Ovary (tissue), 9 donors: ENCODE results near the gene NPHP4. TPM values are rescaled to one million over a fixed set of nuclear protein-coding genes. Genes with fewer than 3 reads are reported as not detected.

Experiments used
- DNase-seq, 5 donors: peaks; one replicate each; pipeline ENCODE4 v3.0.0-alpha.2; 2019 to 2020
- H3K27ac ChIP-seq, 2 donors: fragments of 200-600 bp; one replicate each; pipeline versions ENCODE4 v1.5.1 to v1.8.0; 2019 to 2022
- H3K27me3 ChIP-seq: fragments of 200-600 bp; one replicate; pipeline ENCODE4 v1.8.0; 2022
- H3K36me3 ChIP-seq: fragments of 200-600 bp; sonication (generic); one replicate; pipeline ENCODE4 v1.5.1; 2019
- H3K4me1 ChIP-seq: one replicate; pipeline ENCODE4 v1.8.1; 2013; ENCODE audit warnings: mild to moderate bottlenecking, moderate library complexity; ENCODE audit not compliant: insufficient read depth
- H3K4me3 ChIP-seq: fragments of 200-600 bp; sonication (generic); one replicate; pipeline ENCODE4 v1.5.1; 2017
- H3K9me3 ChIP-seq, 2 donors: fragments of 200-600 bp in 1 of 2; sonication (generic) in 1 of 2; one replicate each; pipeline versions ENCODE4 v1.5.1 to v1.8.1; 2013 to 2019; ENCODE audit warnings: mild to moderate bottlenecking in 1 of 2, moderate library complexity in 1 of 2
- CTCF ChIP-seq, 3 donors: fragments of 450-650 bp in 2 of 3; fragments of 200-600 bp in 1 of 3; IDR thresholded peaks; one replicate each; pipeline versions ENCODE4 v1.5.1 to v1.8.0; 2016 to 2022; ENCODE audit warnings: antibody characterized with exemption in 3 of 3, mild to moderate bottlenecking in 1 of 3
- EP300 ChIP-seq: sonication (generic); formaldehyde crosslinking; IDR thresholded peaks from one replicate; pipeline ENCODE4 v1.6.1; 2017; ENCODE audit warnings: antibody characterized with exemption
- POLR2A ChIP-seq: fragments of 450-650 bp; IDR thresholded peaks from one replicate; pipeline ENCODE4 v1.6.1; 2017; ENCODE audit warnings: antibody characterized with exemption, mild to moderate bottlenecking, moderate library complexity
- WGBS, 3 donors: extraction: QIAGEN DNeasy Blood & Tissue Kit in 1 of 3; methylation state at CpG; one replicate each; pipeline versions ENCODE4 v1.1.5 to v1.1.7; 2013 to 2017; 5-methylcytosine and 5-hydroxymethylcytosine counted together
- intact Hi-C, 4 donors: fragments of 100-400 bp; cut with DNase I; formaldehyde crosslinking; loops; one replicate each; pipeline versions ENCODE4 v1.11.0 to v1.15.1; 2022 to 2023
- polyA plus RNA-seq, 2 donors: library from polyadenylated mRNA; stranded (reverse); fragments of 200-250 nt in 1 of 2; fragments of 350-450 nt in 1 of 2; fragmentation: Illumina TruSeq in 1 of 2; extraction: RNeasy Lipid Tissue Mini Kit (QIAGEN cat#74804) in 1 of 2; gene quantifications; one replicate each; pipeline ENCODE4 v1.2.3, GENCODE V29; 2013 to 2014
- total RNA-seq, 7 donors: library from RNA; depleted of rRNA in 2 of 7; stranded (reverse); fragments of >200 nt in 2 of 7; fragmentation: NEBNext Ultra II Directional in 3 of 7; extraction: Animal tissue kit (Norgen Biotek cat#: 25700) in 3 of 7; gene quantifications; one replicate each; pipeline versions ENCODE4 v1.1.0 to v1.2.4, GENCODE V29; 2016 to 2023
- donor health status: DM: no; HTN: no; CAD: no; lungs with moderate emphysema.
- donor health status: DM: no; HTN: no; CAD: no.
- donor health status: Bipolar disorder and iron deficiency.
- donor health status: DM: yes; HTN: yes; CAD: no.
- donor health status: DM: no; HTN: no; CAD: no.
- donor health status: DM: yes; HTN: yes; CAD: no.

The NPHP4 gene
- total and polyA plus RNA-seq, 9 donors = 1.5 to 20.8 (median 10.7) TPM

GRCh38 chr1:5993556-5994491, 1.6 kb upstream of the NPHP4 start:
- Histone ChIP-seq H3K36me3 (no peaks in the 10 kb centered on the region), H3K4me1 (peaks cover 8% of the 10 kb centered on the region), H3K27me3 (no peaks in the 10 kb centered on the region), H3K9me3 (no peaks in the 10 kb centered on the region), H3K4me3 (peak overlapping the region; percentile 55), H3K27ac (no peak overlapping the region)
- 48 to 51% (median 50%) methylated on average over 29 of the region's 29 CpGs for WGBS, 3 donors
- intact Hi-C loops = no loop called here
- peak in 2 of 5 donors; percentile 28 to 47 for DNase-seq
- TF ChIP-seq CTCF (IDR thresholded peaks at IDR 0.05) (no peak), EP300 (no peak), POLR2A (no peak)

- no peaks in the 10 kb centered on the region for H3K9me3 ChIP-seq
- peaks cover 8% of the 10 kb centered on the region for H3K4me1 ChIP-seq
- H3K27ac ChIP-seq = no peak overlapping the region
- 0 to 1% (median 1%) methylated on average over 48 to 49 of the region's 49 CpGs for WGBS, 3 donors
- no peaks in the 10 kb centered on the region for H3K36me3 ChIP-seq
- TF ChIP-seq CTCF (IDR thresholded peaks at IDR 0.05) = peak in 1 of 3 donors; percentile 0
- no peak for TF ChIP-seq EP300
- TF ChIP-seq POLR2A = no peak
- DNase-seq = peak in 1 of 5 donors; percentile 46
- H3K4me3 ChIP-seq = peak overlapping the region; percentile 55
- intact Hi-C loops = no loop called here
- H3K27me3 ChIP-seq = no peaks in the 10 kb centered on the region
Measured at GRCh38 chr1:5992814-5993555, 760 bp upstream of the NPHP4 start.

- peak; percentile 37 to 71 (median 61) for DNase-seq
- 0 to 2% (median 1%) methylated on average over 32 to 59 of the region's 60 CpGs for WGBS, 3 donors
- peak overlapping the region; percentile 86 to 87 for H3K27ac ChIP-seq
- intact Hi-C loops = no loop called here
- H3K4me1 ChIP-seq = peaks cover 8% of the 10 kb centered on the region
- peak overlapping the region; percentile 55 for H3K4me3 ChIP-seq
- TF ChIP-seq CTCF (IDR thresholded peaks at IDR 0.05) (no peak), POLR2A (no peak), EP300 (no peak)
- H3K9me3 ChIP-seq = no peaks in the 10 kb centered on the region
- no peaks in the 10 kb centered on the region for H3K36me3 ChIP-seq
- no peaks in the 10 kb centered on the region for H3K27me3 ChIP-seq
Measured at GRCh38 chr1:5991381-5992025, 722 bp downstream of the NPHP4 start.

GRCh38 chr1:5990913-5991312, 1.3 kb downstream of the NPHP4 start:
- 38 to 42% (median 38%) methylated on average over 9 to 10 of the region's 10 CpGs for whole genome bisulfite sequencing, 3 donors
- TF ChIP-seq EP300 = no peak
- no peak for TF ChIP-seq POLR2A
- no peak for TF ChIP-seq CTCF (IDR thresholded peaks at IDR 0.05)
- no peaks in the 10 kb centered on the region for H3K27me3 ChIP-seq
- H3K4me3 ChIP-seq = peak overlapping the region; percentile 55
- peaks cover 8% of the 10 kb centered on the region for H3K4me1 ChIP-seq
- intact Hi-C loops = no loop called here
- H3K36me3 ChIP-seq = no peaks in the 10 kb centered on the region
- DNase-seq = peak in 1 of 5 donors; percentile 7
- no peak overlapping the region for H3K27ac ChIP-seq
- no peaks in the 10 kb centered on the region for H3K9me3 ChIP-seq
